NCI-H446 (cell line): ENCODE results near the gene APLP1.
A peak's percentile ranks its signal among the peaks of the same experiment; 100 is the strongest.

Experiments
- DNase-seq, 2 experiments: peaks; one replicate each; lab custom pipeline; 2025; lab: John Stamatoyannopoulos, UW

APLP1 gene

GRCh38 chr19:35852029-35852780, 16.2 kb upstream of the APLP1 start, which contains the start of gene NPHS1:
NPHS1 (minus strand) TSS chr19:35852504; CDS start chr19:35851837, 667 bp downstream.
- DNase-seq = no peak

DNA sequence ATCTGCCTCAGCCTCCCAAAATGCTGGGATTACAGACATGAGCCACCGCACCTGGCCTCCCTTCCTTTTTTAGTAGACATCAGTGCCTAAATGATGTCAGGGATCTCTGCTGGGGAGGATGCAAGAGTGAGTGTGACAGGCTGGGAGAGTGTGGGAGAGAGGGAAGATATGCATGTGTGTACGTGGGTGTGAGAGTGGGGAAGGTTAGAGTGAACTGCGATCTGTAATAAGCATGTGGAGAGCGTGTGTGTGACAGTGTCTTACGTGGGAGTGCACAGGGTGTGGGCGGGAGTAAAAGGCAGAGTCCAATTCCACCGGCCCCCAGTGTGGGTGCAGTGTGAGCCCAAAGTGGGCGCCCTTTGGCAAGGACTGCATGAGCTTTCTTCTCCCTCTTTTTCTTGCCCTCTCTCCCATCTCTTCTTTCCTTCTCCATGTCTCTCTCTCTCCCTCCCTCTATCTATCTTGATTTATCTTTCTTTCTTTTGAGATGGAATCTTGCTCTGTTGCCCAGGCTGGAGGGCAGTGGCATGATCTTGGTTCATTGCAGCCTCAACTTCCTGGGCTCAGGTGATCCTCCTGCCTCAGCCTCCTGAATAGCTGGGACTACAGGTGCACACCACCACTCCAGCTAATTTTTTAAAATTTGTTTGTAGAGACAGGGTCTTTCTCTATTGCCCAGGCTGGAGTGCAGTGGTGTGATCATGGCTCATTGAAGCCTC, 15.2 kb upstream of the APLP1 start:
- DNase-seq = no peak

- DNase-seq = no peak
These were observed 11.7 kb upstream of the APLP1 start, which contains the start of gene KIRREL2 for GRCh38 chr19:35856546-35857149. KIRREL2 (plus strand) TSS chr19:35856911; CDS start chr19:35857120, 209 bp downstream.

GRCh38 chr19:35858311-35858710, 10.1 kb upstream of the APLP1 start:
- DNase-seq = no peak

GRCh38 chr19:35859414-35859813, 9.0 kb upstream of the APLP1 start:
- no peak for DNase-seq

DNA sequence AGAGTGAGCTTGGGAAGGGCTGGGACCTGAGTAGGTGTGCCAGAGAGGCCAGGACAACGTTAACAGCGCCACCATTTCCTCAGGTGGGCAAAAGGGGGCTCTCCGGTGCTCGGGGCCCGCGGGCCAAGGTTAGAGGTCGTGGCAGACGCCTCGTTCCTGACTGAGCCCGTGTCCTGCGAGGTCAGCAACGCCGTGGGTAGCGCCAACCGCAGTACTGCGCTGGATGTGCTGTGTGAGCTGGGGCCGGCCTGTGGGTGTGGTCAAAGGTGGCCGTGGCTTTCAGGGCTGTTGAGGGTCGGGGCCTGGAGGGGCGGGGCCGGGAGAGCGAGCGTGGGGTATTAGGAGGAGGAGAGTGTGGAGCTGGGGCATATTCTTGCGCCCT, 7.9 kb upstream of the APLP1 start:
- no peak for DNase-seq

- no peak for DNase-seq
These were observed 7.3 kb upstream of the APLP1 start for GRCh38 chr19:35860818-35861639.

- DNase-seq = no peak
These were observed 6.7 kb upstream of the APLP1 start for GRCh38 chr19:35861640-35862160.

- DNase-seq = no peak
These were observed 5.8 kb upstream of the APLP1 start for GRCh38 chr19:35862528-35862927.

GRCh38 chr19:35863018-35863417, 5.4 kb upstream of the APLP1 start:
- DNase-seq = no peak

- no peak for DNase-seq
These were observed 501 bp downstream of the APLP1 start for GRCh38 chr19:35868823-35869326.

DNA sequence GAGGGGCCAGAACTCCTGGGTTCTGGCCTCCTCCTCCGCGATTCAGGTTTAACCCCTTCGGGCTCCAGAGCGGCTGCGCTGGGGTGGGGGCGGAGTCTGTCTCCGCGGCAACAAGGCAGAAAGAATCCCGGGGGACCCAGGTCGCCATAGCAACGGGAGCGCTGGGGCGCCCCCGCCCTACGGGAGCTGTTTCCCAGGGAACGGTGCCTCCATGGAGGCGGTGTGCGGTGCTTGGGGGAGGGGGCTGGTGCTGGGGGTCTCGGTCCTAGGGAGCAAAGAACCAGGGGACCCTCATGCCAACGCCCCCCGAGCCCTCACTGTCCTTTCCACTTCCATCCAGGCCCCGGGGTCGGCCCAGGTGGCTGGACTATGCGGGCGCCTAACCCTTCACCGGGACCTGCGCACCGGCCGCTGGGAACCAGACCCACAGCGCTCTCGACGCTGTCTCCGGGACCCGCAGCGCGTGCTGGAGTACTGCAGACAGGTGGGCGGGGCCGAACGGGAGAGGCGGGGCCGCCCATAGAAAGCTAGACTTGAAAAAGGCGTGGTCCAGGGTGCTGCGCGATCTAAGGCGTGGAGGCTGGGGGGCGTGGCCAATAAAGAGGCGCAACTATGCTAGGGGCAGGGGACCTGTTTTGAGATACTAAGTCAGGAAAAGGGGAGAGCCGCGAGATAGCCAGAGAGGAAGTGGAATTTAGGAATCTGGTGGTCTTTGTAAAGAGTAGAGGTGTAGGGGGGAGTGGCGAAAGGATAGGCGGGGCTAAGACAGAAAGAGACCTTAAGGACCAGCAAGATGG, 1.2 kb downstream of the APLP1 start:
- DNase-seq = peak; percentile 89 to 92

- DNase-seq = peak in 1 of 2 experiments; percentile 83
These were observed 1.9 kb downstream of the APLP1 start for GRCh38 chr19:35870124-35870736.

DNA sequence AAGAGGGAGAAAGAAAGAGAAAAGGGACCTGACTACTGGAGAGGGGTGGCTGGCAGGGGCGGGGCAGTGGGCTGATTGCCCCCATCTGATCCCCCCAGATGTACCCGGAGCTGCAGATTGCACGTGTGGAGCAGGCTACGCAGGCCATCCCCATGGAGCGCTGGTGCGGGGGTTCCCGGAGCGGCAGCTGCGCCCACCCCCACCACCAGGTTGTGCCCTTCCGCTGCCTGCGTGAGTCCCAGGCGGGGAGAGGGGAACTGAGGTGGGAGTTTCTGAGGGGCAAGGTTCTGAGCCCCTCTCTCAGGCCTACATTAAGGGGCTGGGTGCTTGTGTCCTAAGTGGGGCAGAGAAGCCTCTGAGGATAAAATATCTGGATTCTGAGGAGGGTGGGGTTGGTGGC, 2.4 kb downstream of the APLP1 start:
- DNase-seq = no peak

DNA sequence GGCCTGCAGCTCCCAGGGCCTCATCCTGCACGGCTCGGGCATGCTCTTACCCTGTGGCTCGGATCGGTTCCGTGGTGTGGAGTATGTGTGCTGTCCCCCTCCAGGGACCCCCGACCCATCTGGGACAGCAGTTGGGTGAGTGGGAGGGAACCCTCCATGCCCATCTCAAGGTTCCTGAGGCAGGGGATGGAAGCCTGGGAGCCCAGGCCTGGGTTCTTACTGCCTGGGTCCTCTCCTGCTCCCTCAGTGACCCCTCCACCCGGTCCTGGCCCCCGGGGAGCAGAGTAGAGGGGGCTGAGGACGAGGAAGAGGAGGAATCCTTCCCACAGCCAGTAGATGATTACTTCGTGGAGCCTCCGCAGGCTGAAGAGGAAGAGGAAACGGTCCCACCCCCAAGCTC, 3.2 kb downstream of the APLP1 start:
- no peak for DNase-seq

DNA sequence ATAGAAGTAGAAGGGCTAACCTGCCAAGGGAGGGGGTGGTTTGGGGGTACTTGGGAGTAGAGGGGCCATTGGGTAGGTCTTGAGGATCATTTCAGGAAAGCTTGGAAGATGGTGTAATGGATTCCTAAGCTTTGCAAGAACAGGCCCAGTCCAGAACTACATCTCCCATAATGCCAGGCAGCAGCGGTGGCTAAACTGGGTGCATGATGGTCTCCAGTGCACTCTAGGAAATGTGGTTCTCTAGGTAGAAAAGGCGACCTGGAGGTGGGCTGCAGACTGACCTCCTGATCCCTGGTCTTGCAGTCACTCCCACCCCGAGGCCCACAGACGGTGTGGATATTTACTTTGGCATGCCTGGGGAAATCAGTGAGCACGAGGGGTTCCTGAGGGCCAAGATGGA, 3.8 kb downstream of the APLP1 start:
- DNase-seq = no peak

GRCh38 chr19:35874392-35874930, 6.1 kb downstream of the APLP1 start:
- no peak for DNase-seq

- DNase-seq = no peak
These were observed 10.7 kb downstream of the APLP1 start for GRCh38 chr19:35879068-35879467.

DNA sequence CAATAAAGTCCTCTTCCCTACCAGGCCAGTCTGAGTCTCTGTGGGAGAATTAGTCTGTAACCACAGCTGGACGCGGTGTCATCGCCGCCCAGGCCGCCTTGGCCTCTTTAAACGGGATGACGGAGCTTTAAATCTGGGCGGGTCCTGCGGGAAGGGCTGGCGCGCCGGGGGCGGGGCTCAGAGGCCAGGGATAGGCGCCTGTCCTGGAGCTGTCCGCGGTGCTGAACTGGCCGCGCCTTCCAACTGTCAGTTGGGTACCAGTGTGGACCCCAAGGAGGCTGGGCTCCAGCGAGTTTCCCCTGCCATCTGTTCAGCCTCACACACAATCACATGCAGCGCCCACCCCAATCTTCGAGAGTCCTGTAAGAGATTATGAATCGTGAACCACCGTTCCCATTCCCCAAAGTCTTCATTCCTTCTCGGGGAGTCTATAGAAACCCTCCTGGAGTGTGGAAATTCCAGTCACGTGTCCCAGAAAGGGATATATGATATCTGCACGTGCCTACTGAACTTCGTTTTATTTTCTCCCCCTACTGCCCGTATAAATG, 11.5 kb downstream of the APLP1 start:
- DNase-seq = peak in 1 of 2 experiments; percentile 23
